Breast epithelium (tissue), 4 donors: ENCODE measurements around the gene AMER3. TPM values are rescaled to one million over a fixed set of nuclear protein-coding genes. Genes with fewer than 3 reads are reported as not detected.
"Not testable (repeated sequence)": the region's sequence is repeated elsewhere in the genome, so short reads cannot be mapped to it uniquely, and the experiment has no call there.

ENCODE experiments used
- DNase-seq, 2 donors: peaks; one replicate each; pipeline ENCODE4 v3.0.0-alpha.2; 2019; ENCODE audit warnings: low spot score in 2 of 2
- H3K27ac ChIP-seq, 2 donors: fragments of 200-600 bp; sonication (generic) in 1 of 2; one replicate each; pipeline ENCODE4 v1.5.1; 2016 to 2019; ENCODE audit warnings: mild to moderate bottlenecking in 1 of 2
- H3K27me3 ChIP-seq, 2 donors: fragments of 200-600 bp; sonication (generic) in 1 of 2; one replicate each; pipeline versions ENCODE4 v1.5.1 to v1.6.0; 2017 to 2019; ENCODE audit warnings: control low read depth in 1 of 2, mild to moderate bottlenecking in 1 of 2
- H3K36me3 ChIP-seq: fragments of 200-600 bp; one replicate; pipeline ENCODE4 v1.5.1; 2019
- H3K4me1 ChIP-seq, 2 donors: fragments of 200-600 bp; sonication (generic); one replicate each; pipeline ENCODE4 v1.5.1; 2016 to 2019; ENCODE audit warnings: control low read depth in 1 of 2
- H3K4me3 ChIP-seq, 3 donors: fragments of 200-600 bp; sonication (generic); 1 replicate in 2 of 3; 2 replicates in 1 of 3; pipeline ENCODE4 v1.5.1; 2016 to 2019; ENCODE audit warnings: mild to moderate bottlenecking in 3 of 3, moderate library complexity in 2 of 3
- H3K9me3 ChIP-seq, 2 donors: fragments of 200-600 bp; sonication (generic) in 1 of 2; one replicate each; pipeline ENCODE4 v1.5.1; 2016 to 2019; ENCODE audit warnings: control low read depth in 1 of 2
- POLR2A ChIP-seq: fragments of 450-650 bp; IDR thresholded peaks from one replicate; pipeline ENCODE4 v1.6.1; 2016; ENCODE audit warnings: antibody characterized with exemption, mild to moderate bottlenecking, moderate library complexity
- POLR2AphosphoS5 ChIP-seq, 3 donors: sonication (generic); formaldehyde crosslinking; IDR thresholded peaks; one replicate each; pipeline ENCODE4 v1.6.1; 2017; ENCODE audit warnings: antibody characterized with exemption in 3 of 3
- intact Hi-C: fragments of 100-400 bp; cut with DNase I; formaldehyde crosslinking; loops from one replicate; pipeline ENCODE4 v1.15.1; 2023; ENCODE audit warnings: low total_unique reads
- total RNA-seq, 3 donors: library from RNA; depleted of rRNA; stranded (reverse); fragments of >200 nt; gene quantifications; one replicate each; pipeline ENCODE4 v1.1.0, GENCODE V29; 2016
- TF ChIP-seq, protein P1 (sequence below), 3 donors: fragments of 450-650 bp; IDR thresholded peaks; one replicate each; pipeline ENCODE4 v1.5.1; 2016 to 2017; ENCODE audit warnings: antibody characterized with exemption in 3 of 3, mild to moderate bottlenecking in 3 of 3, moderate library complexity in 3 of 3

AMER3 gene
- total RNA-seq, 3 donors from 2014 or later = not detected

DNA sequence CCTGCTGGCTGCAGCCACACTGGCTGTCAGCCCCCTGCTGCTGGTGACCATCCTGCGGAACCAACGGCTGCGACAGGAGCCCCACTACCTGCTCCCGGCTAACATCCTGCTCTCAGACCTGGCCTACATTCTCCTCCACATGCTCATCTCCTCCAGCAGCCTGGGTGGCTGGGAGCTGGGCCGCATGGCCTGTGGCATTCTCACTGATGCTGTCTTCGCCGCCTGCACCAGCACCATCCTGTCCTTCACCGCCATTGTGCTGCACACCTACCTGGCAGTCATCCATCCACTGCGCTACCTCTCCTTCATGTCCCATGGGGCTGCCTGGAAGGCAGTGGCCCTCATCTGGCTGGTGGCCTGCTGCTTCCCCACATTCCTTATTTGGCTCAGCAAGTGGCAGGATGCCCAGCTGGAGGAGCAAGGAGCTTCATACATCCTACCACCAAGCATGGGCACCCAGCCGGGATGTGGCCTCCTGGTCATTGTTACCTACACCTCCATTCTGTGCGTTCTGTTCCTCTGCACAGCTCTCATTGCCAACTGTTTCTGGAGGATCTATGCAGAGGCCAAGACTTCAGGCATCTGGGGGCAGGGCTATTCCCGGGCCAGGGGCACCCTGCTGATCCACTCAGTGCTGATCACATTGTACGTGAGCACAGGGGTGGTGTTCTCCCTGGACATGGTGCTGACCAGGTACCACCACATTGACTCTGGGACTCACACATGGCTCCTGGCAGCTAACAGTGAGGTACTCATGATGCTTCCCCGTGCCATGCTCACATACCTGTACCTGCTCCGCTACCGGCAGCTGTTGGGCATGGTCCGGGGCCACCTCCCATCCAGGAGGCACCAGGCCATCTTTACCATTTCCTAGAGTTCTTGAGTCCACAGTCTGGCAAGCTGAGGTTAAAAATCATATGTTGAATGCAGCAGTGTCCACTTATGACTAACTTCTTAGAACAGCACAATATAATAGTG, 25.7 kb upstream of the AMER3 start:
- intact Hi-C loops = no loop called here
- Histone ChIP-seq H3K27ac (no peak overlapping the region), H3K4me3 (no peak overlapping the region), H3K4me1 (peaks cover 0 to 7% of the 10 kb centered on the region in 2 donors), H3K36me3 (no peaks in the 10 kb centered on the region), H3K27me3 (no peaks in the 10 kb centered on the region), H3K9me3 (peaks cover 0 to 3% of the 10 kb centered on the region in 2 donors)
- no peak for DNase-seq
- TF ChIP-seq, protein P1, sequence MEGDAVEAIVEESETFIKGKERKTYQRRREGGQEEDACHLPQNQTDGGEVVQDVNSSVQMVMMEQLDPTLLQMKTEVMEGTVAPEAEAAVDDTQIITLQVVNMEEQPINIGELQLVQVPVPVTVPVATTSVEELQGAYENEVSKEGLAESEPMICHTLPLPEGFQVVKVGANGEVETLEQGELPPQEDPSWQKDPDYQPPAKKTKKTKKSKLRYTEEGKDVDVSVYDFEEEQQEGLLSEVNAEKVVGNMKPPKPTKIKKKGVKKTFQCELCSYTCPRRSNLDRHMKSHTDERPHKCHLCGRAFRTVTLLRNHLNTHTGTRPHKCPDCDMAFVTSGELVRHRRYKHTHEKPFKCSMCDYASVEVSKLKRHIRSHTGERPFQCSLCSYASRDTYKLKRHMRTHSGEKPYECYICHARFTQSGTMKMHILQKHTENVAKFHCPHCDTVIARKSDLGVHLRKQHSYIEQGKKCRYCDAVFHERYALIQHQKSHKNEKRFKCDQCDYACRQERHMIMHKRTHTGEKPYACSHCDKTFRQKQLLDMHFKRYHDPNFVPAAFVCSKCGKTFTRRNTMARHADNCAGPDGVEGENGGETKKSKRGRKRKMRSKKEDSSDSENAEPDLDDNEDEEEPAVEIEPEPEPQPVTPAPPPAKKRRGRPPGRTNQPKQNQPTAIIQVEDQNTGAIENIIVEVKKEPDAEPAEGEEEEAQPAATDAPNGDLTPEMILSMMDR (IDR thresholded peaks at IDR 0.05) = no peak
- TF ChIP-seq POLR2AphosphoS5 (IDR thresholded peaks at IDR 0.05) (no peak), POLR2A (no peak)

- H3K27me3 ChIP-seq, H3K4me3 ChIP-seq, H3K27ac ChIP-seq, H3K36me3 ChIP-seq, DNase-seq, intact Hi-C loops, H3K4me1 ChIP-seq: not testable (repeated sequence)
- peaks cover 0 to 12% of the 10 kb centered on the region in 2 donors for H3K9me3 ChIP-seq
Observed at GRCh38 chr2:130732257-130732656, 23.1 kb upstream of the AMER3 start.

GRCh38 chr2:130735200-130735599, 20.1 kb upstream of the AMER3 start:
- H3K4me3 ChIP-seq = no peak overlapping the region
- no peaks in the 10 kb centered on the region for H3K4me1 ChIP-seq
- peaks cover 0 to 7% of the 10 kb centered on the region in 2 donors for H3K27me3 ChIP-seq
- intact Hi-C loops = no loop called here
- TF ChIP-seq, protein P1 (IDR thresholded peaks at IDR 0.05) = no peak
- no peak for TF ChIP-seq POLR2AphosphoS5 (IDR thresholded peaks at IDR 0.05)
- no peak for TF ChIP-seq POLR2A
- no peak overlapping the region for H3K27ac ChIP-seq
- no peaks in the 10 kb centered on the region for H3K36me3 ChIP-seq
- peaks cover 0 to 12% of the 10 kb centered on the region in 2 donors for H3K9me3 ChIP-seq
- DNase-seq = no peak

DNA sequence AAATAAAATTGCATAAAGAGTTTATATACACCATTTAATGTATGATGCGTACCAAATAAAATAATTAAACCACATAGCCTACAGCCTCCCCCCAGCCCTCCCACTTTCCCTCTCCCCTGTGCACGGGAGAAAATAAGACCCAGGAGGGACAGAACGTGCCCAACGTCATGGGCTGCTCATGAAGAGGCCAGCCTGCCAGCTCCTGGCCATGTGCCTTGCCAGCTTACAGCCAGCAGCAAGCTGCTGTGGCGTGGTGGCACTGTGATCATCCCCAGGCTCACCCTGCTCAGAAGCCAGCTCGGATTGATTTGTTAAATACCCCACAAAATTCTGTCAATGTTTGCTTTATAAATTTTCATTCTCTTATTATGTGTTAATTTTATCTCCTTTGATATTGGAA, 18.9 kb upstream of the AMER3 start:
- intact Hi-C loops = no loop called here
- H3K27me3 ChIP-seq = peaks cover 0 to 7% of the 10 kb centered on the region in 2 donors
- no peaks in the 10 kb centered on the region for H3K36me3 ChIP-seq
- no peak overlapping the region for H3K27ac ChIP-seq
- H3K4me1 ChIP-seq = no peaks in the 10 kb centered on the region
- no peak for DNase-seq
- H3K9me3 ChIP-seq = peaks cover 0 to 12% of the 10 kb centered on the region in 2 donors
- no peak for TF ChIP-seq POLR2AphosphoS5 (IDR thresholded peaks at IDR 0.05)
- TF ChIP-seq, protein P1 (IDR thresholded peaks at IDR 0.05) = no peak
- TF ChIP-seq POLR2A = no peak
- H3K4me3 ChIP-seq = no peak overlapping the region

GRCh38 chr2:130737592-130737991, 17.7 kb upstream of the AMER3 start:
- TF ChIP-seq POLR2A = no peak
- no peak for TF ChIP-seq POLR2AphosphoS5 (IDR thresholded peaks at IDR 0.05)
- TF ChIP-seq, protein P1 (IDR thresholded peaks at IDR 0.05) = no peak
- Histone ChIP-seq H3K27ac (no peak overlapping the region), H3K27me3 (peaks cover 0 to 7% of the 10 kb centered on the region in 2 donors), H3K36me3 (no peaks in the 10 kb centered on the region), H3K4me1 (no peaks in the 10 kb centered on the region), H3K9me3 (peaks cover 0 to 12% of the 10 kb centered on the region in 2 donors), H3K4me3 (no peak overlapping the region)
- no peak for DNase-seq
- intact Hi-C loops = no loop called here
